ENCODE results near the gene QRICH1.
A peak's percentile ranks its signal among the peaks of the same experiment; 100 is the strongest.

Gene QRICH1

GRCh38 chr3:49029563-49029884 lies 64.3 kb downstream of the QRICH1 start:
- Histone ChIP-seq H3K4me1 (ENCODE audit: insufficient read depth, low read length) (peaks cover 24% of the 10 kb centered on the region), H3K9me3 (ENCODE audit: low read length) (no peaks in the 10 kb centered on the region), H3K36me3 (ENCODE audit: insufficient read depth, low read length) (peaks cover 62% of the 10 kb centered on the region), H3K4me3 (ENCODE audit: low read depth in 1 of 2, low read length in 2 of 2) (peak overlapping the region; percentile 7 to 91), H3K27ac (ENCODE audit: low read depth, low read length) (peak overlapping the region; percentile 61), H3K9ac (ENCODE audit: low read length) (peak overlapping the region; percentile 40), H3K27me3 (ENCODE audit: control insufficient read depth in 1 of 2, insufficient read depth in 2 of 2, low read length in 2 of 2) (no peaks in the 10 kb centered on the region)

DNA sequence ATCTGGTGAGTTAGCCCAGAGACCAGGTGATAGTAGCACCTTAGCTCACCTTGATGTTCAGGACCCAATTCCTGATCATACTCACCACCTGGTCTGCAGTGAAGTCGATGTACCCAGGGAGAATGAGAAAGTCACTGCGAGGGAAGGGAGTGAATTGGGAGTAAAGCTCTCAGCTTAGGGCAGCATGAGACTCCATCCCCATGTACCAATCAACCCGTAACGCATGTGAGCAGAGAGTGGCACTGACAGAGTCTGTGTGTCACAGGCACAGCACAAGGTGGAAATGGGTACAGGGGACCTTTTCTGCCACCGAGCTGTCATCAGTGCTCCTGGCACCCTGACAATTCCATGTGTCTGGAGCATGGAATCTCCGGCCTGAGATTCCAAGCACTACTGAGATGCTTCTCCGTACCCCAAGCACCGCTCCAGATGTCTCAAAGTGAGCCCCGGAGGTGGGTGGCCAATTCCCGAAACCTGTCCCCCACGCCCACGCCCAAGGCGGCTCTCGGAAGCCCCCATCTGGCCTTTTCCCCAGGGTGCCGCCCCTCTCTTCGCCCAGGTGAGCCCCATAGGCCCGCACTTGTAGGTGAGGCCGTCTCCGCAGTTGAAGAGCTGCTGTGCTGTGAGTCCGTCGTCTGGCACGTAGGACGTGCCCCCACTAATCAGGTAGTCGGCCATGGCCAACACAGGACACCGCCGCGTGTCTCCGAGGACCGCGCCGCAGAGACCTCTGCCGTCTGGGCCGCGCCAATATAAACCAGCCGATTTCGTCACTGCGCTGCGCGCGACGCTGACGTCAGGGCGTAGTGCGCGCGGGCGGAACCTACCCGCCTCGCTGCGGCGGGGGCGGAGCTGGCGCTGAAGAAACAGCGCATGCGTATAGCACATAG lies 65.0 kb downstream of the QRICH1 start, which contains the start of gene IMPDH2:
Gene IMPDH2, minus strand, starts transcription at position 726 of the 890 bp plus-strand sequence. Its CDS starts 48 bp downstream, at position 678.
- peaks cover 24% of the 10 kb centered on the region for H3K4me1 ChIP-seq (ENCODE audit: insufficient read depth, low read length)
- no peaks in the 10 kb centered on the region for H3K9me3 ChIP-seq (ENCODE audit: low read length)
- H3K36me3 ChIP-seq (ENCODE audit: insufficient read depth, low read length): peaks cover 66% of the 10 kb centered on the region
- H3K27me3 ChIP-seq (ENCODE audit: control insufficient read depth in 1 of 2, insufficient read depth in 2 of 2, low read length in 2 of 2): no peaks in the 10 kb centered on the region
- H3K9ac ChIP-seq (ENCODE audit: low read length): peak within 1 kb of the TSS; percentile 89
- H3K4me3 ChIP-seq (ENCODE audit: low read depth in 1 of 2, low read length in 2 of 2): peak within 1 kb of the TSS; percentile 86 to 91
- H3K27ac ChIP-seq (ENCODE audit: low read depth, low read length): peak within 1 kb of the TSS; percentile 75

- no peaks in the 10 kb centered on the region for H3K9me3 ChIP-seq (ENCODE audit: low read length)
- H3K9ac ChIP-seq (ENCODE audit: low read length): peak overlapping the region; percentile 89
- peak overlapping the region in 1 of 2 donors; percentile 91 for H3K4me3 ChIP-seq (ENCODE audit: low read depth in 1 of 2, low read length in 2 of 2)
- H3K27ac ChIP-seq (ENCODE audit: low read depth, low read length): peak overlapping the region; percentile 75
- peaks cover 71% of the 10 kb centered on the region for H3K36me3 ChIP-seq (ENCODE audit: insufficient read depth, low read length)
- no peaks in the 10 kb centered on the region for H3K27me3 ChIP-seq (ENCODE audit: control insufficient read depth in 1 of 2, insufficient read depth in 2 of 2, low read length in 2 of 2)
- peaks cover 28% of the 10 kb centered on the region for H3K4me1 ChIP-seq (ENCODE audit: insufficient read depth, low read length)
Measured at GRCh38 chr3:49028298-49028672, 65.6 kb downstream of the QRICH1 start.

- Histone ChIP-seq H3K36me3 (ENCODE audit: insufficient read depth, low read length) (peaks cover 70% of the 10 kb centered on the region), H3K9ac (ENCODE audit: low read length) (no peak overlapping the region), H3K27ac (ENCODE audit: low read depth, low read length) (no peak overlapping the region), H3K4me3 (ENCODE audit: low read depth in 1 of 2, low read length in 2 of 2) (no peak overlapping the region), H3K9me3 (ENCODE audit: low read length) (no peaks in the 10 kb centered on the region), H3K4me1 (ENCODE audit: insufficient read depth, low read length) (peaks cover 30% of the 10 kb centered on the region), H3K27me3 (ENCODE audit: control insufficient read depth in 1 of 2, insufficient read depth in 2 of 2, low read length in 2 of 2) (no peaks in the 10 kb centered on the region)
Measured at GRCh38 chr3:49027634-49028033, 66.2 kb downstream of the QRICH1 start.

GRCh38 chr3:49026536-49026935 lies 67.3 kb downstream of the QRICH1 start:
- Histone ChIP-seq H3K27ac (ENCODE audit: low read depth, low read length) (no peak overlapping the region), H3K27me3 (ENCODE audit: control insufficient read depth in 1 of 2, insufficient read depth in 2 of 2, low read length in 2 of 2) (no peaks in the 10 kb centered on the region), H3K4me1 (ENCODE audit: insufficient read depth, low read length) (peaks cover 30% of the 10 kb centered on the region), H3K9me3 (ENCODE audit: low read length) (no peaks in the 10 kb centered on the region), H3K4me3 (ENCODE audit: low read depth in 1 of 2, low read length in 2 of 2) (no peak overlapping the region), H3K36me3 (ENCODE audit: insufficient read depth, low read length) (peaks cover 59% of the 10 kb centered on the region), H3K9ac (ENCODE audit: low read length) (no peak overlapping the region)

GRCh38 chr3:49025793-49026520 lies 67.9 kb downstream of the QRICH1 start:
- Histone ChIP-seq H3K27me3 (ENCODE audit: control insufficient read depth in 1 of 2, insufficient read depth in 2 of 2, low read length in 2 of 2) (no peaks in the 10 kb centered on the region), H3K4me3 (ENCODE audit: low read depth in 1 of 2, low read length in 2 of 2) (no peak overlapping the region), H3K27ac (ENCODE audit: low read depth, low read length) (no peak overlapping the region), H3K9me3 (ENCODE audit: low read length) (no peaks in the 10 kb centered on the region), H3K9ac (ENCODE audit: low read length) (no peak overlapping the region), H3K4me1 (ENCODE audit: insufficient read depth, low read length) (peaks cover 30% of the 10 kb centered on the region), H3K36me3 (ENCODE audit: insufficient read depth, low read length) (peaks cover 53% of the 10 kb centered on the region)

- peaks cover 47% of the 10 kb centered on the region for H3K36me3 ChIP-seq (ENCODE audit: insufficient read depth, low read length)
- H3K4me3 ChIP-seq (ENCODE audit: low read depth in 1 of 2, low read length in 2 of 2): no peak overlapping the region
- no peak overlapping the region for H3K27ac ChIP-seq (ENCODE audit: low read depth, low read length)
- peaks cover 34% of the 10 kb centered on the region for H3K4me1 ChIP-seq (ENCODE audit: insufficient read depth, low read length)
- no peaks in the 10 kb centered on the region for H3K27me3 ChIP-seq (ENCODE audit: control insufficient read depth in 1 of 2, insufficient read depth in 2 of 2, low read length in 2 of 2)
- no peaks in the 10 kb centered on the region for H3K9me3 ChIP-seq (ENCODE audit: low read length)
- H3K9ac ChIP-seq (ENCODE audit: low read length): no peak overlapping the region
Measured at GRCh38 chr3:49025005-49025792, 68.7 kb downstream of the QRICH1 start.

DNA sequence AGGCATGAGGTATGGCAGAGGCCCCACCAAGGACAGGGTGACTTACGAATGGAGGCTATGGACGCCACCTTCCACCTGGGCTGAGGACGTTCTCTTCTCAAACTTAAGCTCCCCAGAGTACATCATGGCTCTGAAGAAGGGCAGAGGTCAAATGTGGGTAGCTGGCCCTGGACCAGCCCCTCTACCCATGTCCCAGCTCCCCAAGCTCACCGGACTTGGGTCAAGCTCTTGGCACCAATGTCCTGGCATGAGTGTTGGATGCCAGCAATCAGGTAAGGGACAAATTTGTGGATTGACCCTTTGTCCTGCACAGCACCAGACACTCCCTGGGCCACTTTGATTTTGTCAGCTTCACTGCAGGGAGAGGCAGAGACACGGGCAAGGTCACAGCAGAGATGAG lies 69.4 kb downstream of the QRICH1 start:
- Histone ChIP-seq H3K4me1 (ENCODE audit: insufficient read depth, low read length) (peaks cover 36% of the 10 kb centered on the region), H3K27ac (ENCODE audit: low read depth, low read length) (no peak overlapping the region), H3K9ac (ENCODE audit: low read length) (no peak overlapping the region), H3K9me3 (ENCODE audit: low read length) (no peaks in the 10 kb centered on the region), H3K36me3 (ENCODE audit: insufficient read depth, low read length) (peaks cover 46% of the 10 kb centered on the region), H3K27me3 (ENCODE audit: control insufficient read depth in 1 of 2, insufficient read depth in 2 of 2, low read length in 2 of 2) (no peaks in the 10 kb centered on the region), H3K4me3 (ENCODE audit: low read depth in 1 of 2, low read length in 2 of 2) (no peak overlapping the region)

DNA sequence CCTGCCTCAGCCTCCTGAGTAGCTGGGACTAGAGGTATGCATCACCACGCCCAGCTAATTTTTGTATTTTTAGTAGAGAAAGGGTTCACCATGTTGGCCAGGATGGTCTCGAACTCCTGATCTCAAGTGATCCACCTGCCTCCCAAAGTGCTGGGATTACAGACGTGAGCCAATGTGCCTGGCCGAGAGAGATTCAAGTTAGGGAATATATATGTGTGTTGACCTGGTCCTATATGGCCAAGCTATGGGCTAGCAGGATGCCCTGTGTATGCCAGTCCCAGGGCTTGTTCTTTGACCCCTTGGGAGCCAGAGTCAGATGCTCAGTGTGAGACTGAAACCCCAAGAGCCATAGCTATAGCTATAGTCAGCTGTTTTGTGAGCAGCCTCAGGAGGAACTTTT lies 70.1 kb downstream of the QRICH1 start:
- peaks cover 33% of the 10 kb centered on the region for H3K4me1 ChIP-seq (ENCODE audit: insufficient read depth, low read length)
- no peaks in the 10 kb centered on the region for H3K27me3 ChIP-seq (ENCODE audit: control insufficient read depth in 1 of 2, insufficient read depth in 2 of 2, low read length in 2 of 2)
- H3K9me3 ChIP-seq (ENCODE audit: low read length): no peaks in the 10 kb centered on the region
- no peak overlapping the region for H3K27ac ChIP-seq (ENCODE audit: low read depth, low read length)
- H3K4me3 ChIP-seq (ENCODE audit: low read depth in 1 of 2, low read length in 2 of 2): no peak overlapping the region
- H3K9ac ChIP-seq (ENCODE audit: low read length): no peak overlapping the region
- H3K36me3 ChIP-seq (ENCODE audit: insufficient read depth, low read length): peaks cover 46% of the 10 kb centered on the region

DNA sequence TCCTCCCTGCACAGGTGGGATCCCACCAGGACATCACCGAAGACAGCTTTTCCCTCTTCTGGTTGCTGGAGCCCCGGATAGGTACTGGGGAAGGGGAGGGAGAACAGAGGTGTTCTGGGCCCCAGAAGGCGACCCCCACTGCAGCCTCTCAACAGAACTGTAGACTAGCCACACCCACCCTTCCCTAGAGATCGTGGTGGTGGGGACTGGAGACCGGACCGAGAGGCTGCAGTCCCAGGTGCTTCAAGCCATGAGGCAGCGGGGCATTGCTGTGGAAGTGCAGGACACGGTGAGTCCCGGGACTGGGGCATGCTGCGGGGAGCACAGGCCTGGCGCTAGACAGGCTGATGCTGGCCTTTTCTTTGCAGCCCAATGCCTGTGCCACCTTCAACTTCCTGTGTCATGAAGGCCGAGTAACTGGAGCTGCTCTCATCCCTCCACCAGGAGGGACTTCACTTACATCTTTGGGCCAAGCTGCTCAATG lies 71.1 kb downstream of the QRICH1 start:
- peaks cover 22% of the 10 kb centered on the region for H3K4me1 ChIP-seq (ENCODE audit: insufficient read depth, low read length)
- H3K36me3 ChIP-seq (ENCODE audit: insufficient read depth, low read length): peaks cover 46% of the 10 kb centered on the region

More for the DNA sequence above, 71.1 kb downstream of the QRICH1 start:
- Histone ChIP-seq H3K27ac (ENCODE audit: low read depth, low read length) (peak overlapping the region; percentile 99), H3K4me3 (ENCODE audit: low read depth in 1 of 2, low read length in 2 of 2) (peak overlapping the region; percentile 82 to 90), H3K9me3 (ENCODE audit: low read length) (no peaks in the 10 kb centered on the region), H3K27me3 (ENCODE audit: control insufficient read depth in 1 of 2, insufficient read depth in 2 of 2, low read length in 2 of 2) (no peaks in the 10 kb centered on the region), H3K9ac (ENCODE audit: low read length) (peak overlapping the region; percentile 96)

Data from muscle layer of colon (tissue), 2 donors.